IMR-90 (cell line): ENCODE data around the gene RHOT2. TPM values are rescaled to one million over a fixed set of nuclear protein-coding genes. Genes with fewer than 3 reads are reported as not detected.
A peak's percentile ranks its signal among the peaks of the same experiment; 100 is the strongest.

ENCODE experiments used
- ATAC-seq: fragments of 200-7000 bp; cut with Tn5 transposase; 2 replicates; pipeline ENCODE4 v1.9.1; 2020; ENCODE audit warnings: low read depth, mild to moderate bottlenecking, moderate library complexity
- BruUV-seq: library from RNA; stranded (reverse); fragments of 400-500 nt; replicated peaks from 2 replicates; lab custom pipeline; 2021; lab: Mats Ljungman, UMichigan
- CTCF ChIA-PET: fragments of 300-600 bp; formaldehyde crosslinking; extraction: SDS; loops from one replicate; lab custom pipeline; 2021; ENCODE audit warnings: antibody characterized with exemption; lab: Yijun Ruan, JAX
- POLR2A ChIA-PET: fragments of 300-600 bp; sonication (Branson Sonifier 250); formaldehyde crosslinking; loops from one replicate; lab custom pipeline; 2022; ENCODE audit warnings: antibody characterized with exemption; ENCODE audit not compliant: unreplicated experiment; lab: Charles Lee
- DNase-seq: peaks from one replicate; pipeline ENCODE4 v3.0.0; 2013
- H2AFZ ChIP-seq: replicated peaks from 2 replicates; pipeline ENCODE3; 2013; ENCODE audit warnings: low read length, mild to moderate bottlenecking; ENCODE audit not compliant: poor library complexity
- H2AK5ac ChIP-seq: 2 replicates; pipeline ENCODE4 v1.6.1; 2013; ENCODE audit warnings: low read depth, low read length, inconsistent platforms
- H2AK9ac ChIP-seq: replicated peaks from 2 replicates; pipeline ENCODE3; 2013; ENCODE audit warnings: mild to moderate bottlenecking, low read depth, low read length, moderate library complexity; ENCODE audit not compliant: poor library complexity
- H2BK120ac ChIP-seq: 2 replicates; pipeline ENCODE4 v1.6.1; 2013; ENCODE audit warnings: low read depth, low read length, inconsistent platforms
- H2BK15ac ChIP-seq: 3 replicates; pipeline ENCODE4 v1.6.1; 2013; ENCODE audit warnings: low read depth, low read length, inconsistent platforms
- H2BK20ac ChIP-seq: 2 replicates; pipeline ENCODE4 v1.6.1; 2013; ENCODE audit warnings: low read depth, mild to moderate bottlenecking, inconsistent platforms, low read length, moderate library complexity
- H2BK5ac ChIP-seq: 2 replicates; pipeline ENCODE4 v1.6.1; 2013; ENCODE audit warnings: mild to moderate bottlenecking, low read depth, low read length, inconsistent platforms; ENCODE audit not compliant: poor library complexity, severe bottlenecking
- H3K14ac ChIP-seq: replicated peaks from 2 replicates; pipeline ENCODE4 v1.6.1; 2013; ENCODE audit warnings: low read depth, low read length, inconsistent platforms
- H3K18ac ChIP-seq: 2 replicates; pipeline ENCODE4 v1.6.1; 2013; ENCODE audit warnings: low read depth, low read length, control low read depth
- H3K23ac ChIP-seq: 2 replicates; pipeline ENCODE4 v1.6.1; 2013; ENCODE audit warnings: low read depth, low read length, inconsistent platforms
- H3K27ac ChIP-seq: 2 replicates; pipeline ENCODE4 v1.5.1; 2013; ENCODE audit warnings: mild to moderate bottlenecking, control low read depth, low read length; ENCODE audit not compliant: insufficient read depth
- H3K27me3 ChIP-seq: 2 replicates; pipeline ENCODE4 v1.6.1; 2013; ENCODE audit warnings: low read length; ENCODE audit not compliant: control insufficient read depth, insufficient read depth
- H3K36me3 ChIP-seq: 2 replicates; pipeline ENCODE4 v1.6.1; 2013; ENCODE audit warnings: low read length, mixed read lengths; ENCODE audit not compliant: control insufficient read depth, insufficient read depth
- H3K4ac ChIP-seq: 2 replicates; pipeline ENCODE4 v1.6.1; 2013; ENCODE audit warnings: low read depth, low read length, inconsistent platforms
- H3K4me1 ChIP-seq: 2 replicates; pipeline ENCODE4 v1.6.1; 2013; ENCODE audit warnings: low read length, mixed read lengths; ENCODE audit not compliant: control insufficient read depth, insufficient read depth
- H3K4me2 ChIP-seq: 2 replicates; pipeline ENCODE4 v1.6.1; 2013; ENCODE audit warnings: low read depth, mild to moderate bottlenecking, control low read depth, low read length, moderate library complexity
- H3K4me3 ChIP-seq: 2 replicates; pipeline ENCODE4 v1.5.1; 2013; ENCODE audit warnings: low read depth, mild to moderate bottlenecking, control low read depth, low read length, moderate library complexity; ENCODE audit not compliant: insufficient read depth
- H3K56ac ChIP-seq: 2 replicates; pipeline ENCODE4 v1.6.1; 2013; ENCODE audit warnings: low read length, inconsistent platforms; ENCODE audit not compliant: insufficient read depth; ENCODE audit errors: extremely low read depth
- H3K79me1 ChIP-seq, 2 experiments: 2 replicates each; pipeline ENCODE4 v1.6.1; 2013; ENCODE audit warnings: low read length in 2 of 2, inconsistent platforms in 1 of 2, low read depth in 1 of 2
- H3K9ac ChIP-seq: 2 replicates; pipeline ENCODE4 v1.6.1; 2013; ENCODE audit warnings: low read depth, low read length, control low read depth
- H3K9me1 ChIP-seq: 2 replicates; pipeline ENCODE4 v1.6.1; 2013; ENCODE audit warnings: low read length, inconsistent platforms; ENCODE audit not compliant: insufficient read depth
- H3K9me3 ChIP-seq: 2 replicates; pipeline ENCODE4 v1.6.1; 2013; ENCODE audit warnings: low read length; ENCODE audit not compliant: control insufficient read depth, insufficient read depth
- H4K20me1 ChIP-seq: 2 replicates; pipeline ENCODE4 v1.6.1; 2013; ENCODE audit warnings: low read length, inconsistent platforms; ENCODE audit not compliant: insufficient read depth
- H4K5ac ChIP-seq: 2 replicates; pipeline ENCODE4 v1.6.1; 2013; ENCODE audit warnings: mild to moderate bottlenecking, low read depth, low read length, control low read depth
- H4K8ac ChIP-seq, 2 experiments: 2 replicates each; pipeline ENCODE4 v1.6.1; 2013; ENCODE audit warnings: low read depth in 2 of 2, low read length in 2 of 2, control low read depth in 1 of 2, inconsistent platforms in 1 of 2
- H4K91ac ChIP-seq: 2 replicates; pipeline ENCODE4 v1.6.1; 2013; ENCODE audit warnings: low read depth, low read length, inconsistent platforms; ENCODE audit not compliant: insufficient read depth
- BHLHE40 ChIP-seq: fragments of 150-350 bp; IDR thresholded peaks from 2 replicates; pipeline ENCODE4 v1.6.1; 2016; ENCODE audit warnings: mild to moderate bottlenecking, low read depth, low read length
- CEBPB ChIP-seq: IDR thresholded peaks from 2 replicates; pipeline ENCODE4 v1.6.1; 2012; ENCODE audit warnings: low read depth, low read length, improper control_type of control experiment
- CHD1 ChIP-seq: IDR thresholded peaks from 2 replicates; pipeline ENCODE4 v1.6.1; 2012; ENCODE audit warnings: low read depth, low read length, improper control_type of control experiment
- FOS ChIP-seq: fragments of 150-350 bp; IDR thresholded peaks from 2 replicates; pipeline ENCODE4 v1.6.1; 2016; ENCODE audit warnings: low read depth, low read length
- MAFK ChIP-seq: IDR thresholded peaks from 2 replicates; pipeline ENCODE4 v1.6.1; 2012; ENCODE audit warnings: low read depth, low read length, improper control_type of control experiment
- MAZ ChIP-seq: IDR thresholded peaks from 2 replicates; pipeline ENCODE4 v1.6.1; 2012; ENCODE audit warnings: low read depth, mild to moderate bottlenecking, low read length, improper control_type of control experiment, moderate library complexity, borderline replicate concordance
- MXI1 ChIP-seq: IDR thresholded peaks from 2 replicates; pipeline ENCODE4 v1.6.1; 2012; ENCODE audit warnings: low read depth, mild to moderate bottlenecking, low read length, moderate library complexity, borderline replicate concordance
- POLR2A ChIP-seq: IDR thresholded peaks from 2 replicates; pipeline ENCODE4 v1.6.1; 2012; ENCODE audit warnings: mild to moderate bottlenecking, low read depth, low read length
- RAD21 ChIP-seq: IDR thresholded peaks from 2 replicates; pipeline ENCODE4 v1.6.1; 2012; ENCODE audit warnings: low read length, improper control_type of control experiment
- RFX5 ChIP-seq: IDR thresholded peaks from 2 replicates; pipeline ENCODE4 v1.8.0; 2012; ENCODE audit warnings: low read depth, mild to moderate bottlenecking, low read length, moderate library complexity
- USF2 ChIP-seq: fragments of 150-350 bp; IDR thresholded peaks from 2 replicates; pipeline ENCODE4 v1.6.1; 2017; ENCODE audit warnings: mild to moderate bottlenecking, antibody characterized with exemption, low read length, low read depth
- WGBS, 2 experiments: methylation state at CpG; one replicate each; pipeline versions ENCODE4 v1.1.5 to v1.1.7; 2013; ENCODE audit warnings: missing lambda C conversion rate in 2 of 2; ENCODE audit not compliant: insufficient read length in 1 of 2; ENCODE audit errors: extremely low coverage in 2 of 2; 5-methylcytosine and 5-hydroxymethylcytosine counted together
- dilution Hi-C: fragments of 300-500 bp; cut with HindIII; formaldehyde crosslinking; loops from one replicate; pipeline ENCODE4 v1.14.3; 2018; ENCODE audit warnings: low sequenced_read_pairs; ENCODE audit not compliant: unreplicated experiment
- in situ Hi-C: fragments of 300-500 bp; cut with MboI; formaldehyde crosslinking; loops from 3 replicates; pipeline ENCODE4 v1.14.3; 2019; ENCODE audit warnings: low sequenced_read_pairs, inconsistent platforms, mixed read lengths
- intact Hi-C: fragments of 100-400 bp; cut with micrococcal nuclease; formaldehyde crosslinking; loops from 2 replicates; pipeline ENCODE4 v1.10.0; 2022
- polyA plus RNA-seq, 3 experiments: library from polyadenylated mRNA; depleted of rRNA; stranded (reverse); fragments of >200 nt; gene quantifications; 2 replicates each; pipeline ENCODE4 v1.2.3, GENCODE V29; 2012; ENCODE audit warnings: low replicate concordance in 1 of 3
- total RNA-seq: library from RNA; depleted of rRNA; stranded (reverse); fragments of >200 nt; gene quantifications from 2 replicates; pipeline ENCODE4 v1.2.3, GENCODE V29; 2012
- TF ChIP-seq, protein P1 (sequence below): conservative IDR thresholded peaks from 2 replicates; pipeline ENCODE4 v1.5.1; 2012; ENCODE audit warnings: mild to moderate bottlenecking, low read depth, low read length, improper control_type of control experiment

RHOT2 gene
- total and polyA plus RNA-seq, 2 of the 4 experiments (the other 2 are of a cell fraction) = 20.3 to 181 TPM

- no peak; the same call in 1 of the 2 replicates for TF ChIP-seq MXI1
- peak; percentile 78 for TF ChIP-seq BHLHE40
Measured at GRCh38 chr16:720990-721764, 53.2 kb downstream of the RHOT2 start, which contains the start of gene ANTKMT (continued).

DNA sequence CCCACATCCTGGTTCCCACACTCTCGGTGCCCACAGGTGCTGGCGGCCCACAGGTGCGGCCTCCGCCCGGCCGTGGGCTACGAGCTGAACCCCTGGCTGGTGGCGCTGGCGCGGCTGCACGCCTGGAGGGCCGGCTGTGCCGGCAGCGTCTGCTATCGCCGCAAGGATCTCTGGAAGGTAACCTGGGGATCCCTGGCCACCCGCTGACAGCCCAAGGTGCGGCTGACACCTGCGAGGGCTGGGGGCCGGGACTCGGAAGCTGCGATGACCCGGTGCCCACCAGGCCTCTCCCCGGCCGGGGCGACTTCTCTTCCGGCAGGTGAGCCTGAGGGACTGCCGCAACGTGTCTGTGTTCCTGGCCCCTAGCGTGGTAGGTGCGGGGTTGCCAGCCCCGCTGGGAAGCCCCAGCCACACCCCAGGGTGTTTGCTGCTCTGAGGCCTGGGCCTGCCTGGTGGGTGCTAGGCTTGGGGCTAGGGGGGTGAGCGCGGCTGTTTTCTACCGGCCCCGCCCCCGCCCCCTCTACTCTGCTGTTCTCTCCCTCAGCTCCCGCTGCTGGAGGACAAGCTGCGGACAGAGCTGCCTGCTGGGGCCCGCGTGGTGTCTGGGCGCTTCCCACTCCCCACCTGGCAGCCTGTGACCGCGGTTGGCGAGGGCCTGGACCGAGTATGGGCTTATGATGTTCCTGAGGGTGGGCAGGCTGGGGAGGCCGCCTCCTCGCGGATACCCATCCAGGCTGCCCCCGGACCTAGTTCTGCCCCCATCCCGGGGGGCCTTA, 54.0 kb downstream of the RHOT2 start:
- 88% methylated on average over 33 of the region's 51 CpGs; no CpG with 5 or more reads in 1 of the 2 experiments for WGBS, 2 experiments
- Histone ChIP-seq H3K9me1 (no peaks in the 10 kb centered on the region), H2BK20ac (no peak overlapping the region), H3K79me1 (peaks cover 11 to 13% of the 10 kb centered on the region in 2 experiments), H3K4me2 (peak overlapping the region; percentile 79), H3K4me1 (peaks cover 14% of the 10 kb centered on the region), H2BK15ac (no peak overlapping the region), H2AFZ (peak overlapping the region; percentile 96), H3K14ac (no peak overlapping the region), H2AK5ac (peak overlapping the region; percentile 70; the same call in 1 of the 2 replicates), H4K91ac (no peak overlapping the region), H3K36me3 (peaks cover 1% of the 10 kb centered on the region; the same call in 1 of the 2 replicates), H3K18ac (no peak overlapping the region), H4K20me1 (no peaks in the 10 kb centered on the region), H2BK120ac (no peak overlapping the region), H3K4ac (no peak overlapping the region), H2AK9ac (peak overlapping the region; percentile 69), H3K27ac (no peak overlapping the region; the same call in 1 of the 2 replicates), H4K5ac (no peak overlapping the region), H4K8ac (peak overlapping the region in 1 of 2 experiments; percentile 92; a peak in 2 of 4 replicates), H2BK5ac (no peak overlapping the region), H3K56ac (no peak overlapping the region), H3K27me3 (no peaks in the 10 kb centered on the region), H3K4me3 (peak overlapping the region; percentile 98), H3K9me3 (no peaks in the 10 kb centered on the region), H3K9ac (no peak overlapping the region), H3K23ac (no peak overlapping the region)
- POLR2A ChIA-PET = no interaction called here
- DNase-seq (no peak), ATAC-seq (no peak)
- in situ Hi-C loops (loop anchor here (25.0 kb wide), 1 partner anchor 340 kb away; the partner anchor contains the start of gene SSTR5), dilution Hi-C loops (no loop called here), intact Hi-C loops (no loop called here)
- CTCF ChIA-PET = no interaction called here
- no TSS peak for BruUV-seq
- TF ChIP-seq MXI1 (no peak), FOS (no peak), MAFK (no peak), BHLHE40 (no peak), CHD1 (no peak), RFX5 (no peak), CEBPB (no peak), POLR2A (no peak), RAD21 (no peak), MAZ (no peak), USF2 (no peak)
- TF ChIP-seq, protein P1, sequence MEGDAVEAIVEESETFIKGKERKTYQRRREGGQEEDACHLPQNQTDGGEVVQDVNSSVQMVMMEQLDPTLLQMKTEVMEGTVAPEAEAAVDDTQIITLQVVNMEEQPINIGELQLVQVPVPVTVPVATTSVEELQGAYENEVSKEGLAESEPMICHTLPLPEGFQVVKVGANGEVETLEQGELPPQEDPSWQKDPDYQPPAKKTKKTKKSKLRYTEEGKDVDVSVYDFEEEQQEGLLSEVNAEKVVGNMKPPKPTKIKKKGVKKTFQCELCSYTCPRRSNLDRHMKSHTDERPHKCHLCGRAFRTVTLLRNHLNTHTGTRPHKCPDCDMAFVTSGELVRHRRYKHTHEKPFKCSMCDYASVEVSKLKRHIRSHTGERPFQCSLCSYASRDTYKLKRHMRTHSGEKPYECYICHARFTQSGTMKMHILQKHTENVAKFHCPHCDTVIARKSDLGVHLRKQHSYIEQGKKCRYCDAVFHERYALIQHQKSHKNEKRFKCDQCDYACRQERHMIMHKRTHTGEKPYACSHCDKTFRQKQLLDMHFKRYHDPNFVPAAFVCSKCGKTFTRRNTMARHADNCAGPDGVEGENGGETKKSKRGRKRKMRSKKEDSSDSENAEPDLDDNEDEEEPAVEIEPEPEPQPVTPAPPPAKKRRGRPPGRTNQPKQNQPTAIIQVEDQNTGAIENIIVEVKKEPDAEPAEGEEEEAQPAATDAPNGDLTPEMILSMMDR = no peak
